KOPT-K1 (cell line): ENCODE results near the gene SPCS2.

Experiments used
- H3K27ac ChIP-seq: fragments of 200-600 bp; sonication (generic); 2 replicates; pipeline ENCODE4 v1.5.1; 2016; ENCODE audit warnings: antibody characterized with exemption, mild to moderate bottlenecking, low read depth, low read length; ENCODE audit not compliant: poor library complexity, severe bottlenecking
- H3K36me3 ChIP-seq: fragments of 200-600 bp; sonication (generic); 2 replicates; pipeline ENCODE4 v1.5.1; 2017; ENCODE audit warnings: antibody characterized with exemption, mild to moderate bottlenecking, low read length, moderate library complexity; ENCODE audit not compliant: insufficient read depth
- H3K9me3 ChIP-seq: fragments of 200-600 bp; sonication (generic); 2 replicates; pipeline ENCODE4 v1.5.1; 2017; ENCODE audit warnings: antibody characterized with exemption, low read length, mild to moderate bottlenecking; ENCODE audit not compliant: insufficient read depth, poor library complexity, severe bottlenecking

Gene SPCS2

GRCh38 chr11:74948898-74949752, at the start of gene SPCS2, which contains the start of gene XRRA1:
TSS of gene SPCS2 (plus strand) at chr11:74949266. CDS start at chr11:74949286, 20 bp downstream.
TSS of gene XRRA1 (minus strand) at chr11:74949091. CDS start at chr11:74940878, 8,213 bp downstream.
- Histone ChIP-seq H3K36me3 (peaks cover 39% of the 10 kb centered on the region), H3K27ac (peak within 1 kb of the TSS; percentile 78), H3K9me3 (no peaks in the 10 kb centered on the region)

GRCh38 chr11:74902342-74902741, 46.7 kb upstream of the SPCS2 start:
- Histone ChIP-seq H3K27ac (no peak overlapping the region), H3K36me3 (peaks cover 67% of the 10 kb centered on the region)

GRCh38 chr11:74905326-74905725, 43.7 kb upstream of the SPCS2 start:
- Histone ChIP-seq H3K27ac (no peak overlapping the region), H3K36me3 (peaks cover 90% of the 10 kb centered on the region), H3K9me3 (peaks cover 23% of the 10 kb centered on the region)

More at GRCh38 chr11:74902342-74902741, 46.7 kb upstream of the SPCS2 start:
- H3K9me3 ChIP-seq = peaks cover 40% of the 10 kb centered on the region

- H3K36me3 ChIP-seq = peaks cover 85% of the 10 kb centered on the region
- no peak overlapping the region for H3K27ac ChIP-seq
- no peaks in the 10 kb centered on the region for H3K9me3 ChIP-seq
Measured at GRCh38 chr11:74909385-74909784, 39.7 kb upstream of the SPCS2 start.

DNA sequence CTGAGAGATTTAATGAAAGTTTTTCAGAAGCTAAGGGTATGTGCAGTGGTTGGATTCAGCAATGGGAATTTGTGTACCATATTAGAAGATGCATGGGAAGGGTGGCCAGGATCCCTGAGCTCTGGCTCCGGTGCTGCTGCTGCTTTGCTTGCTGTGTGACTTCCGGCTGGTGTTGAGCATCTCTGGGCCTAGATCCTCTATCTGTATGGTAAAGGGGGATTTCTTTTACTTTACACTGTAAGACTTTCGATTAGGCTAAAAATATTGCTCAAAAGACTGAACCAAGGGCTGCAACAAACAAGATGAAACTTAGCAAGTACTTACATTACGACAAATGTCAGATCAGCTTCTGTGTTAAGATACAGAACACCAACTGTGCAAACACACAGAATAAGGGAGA, 39.3 kb upstream of the SPCS2 start:
- H3K36me3 ChIP-seq = peaks cover 84% of the 10 kb centered on the region
- no peak overlapping the region for H3K27ac ChIP-seq
- H3K9me3 ChIP-seq = no peaks in the 10 kb centered on the region

DNA sequence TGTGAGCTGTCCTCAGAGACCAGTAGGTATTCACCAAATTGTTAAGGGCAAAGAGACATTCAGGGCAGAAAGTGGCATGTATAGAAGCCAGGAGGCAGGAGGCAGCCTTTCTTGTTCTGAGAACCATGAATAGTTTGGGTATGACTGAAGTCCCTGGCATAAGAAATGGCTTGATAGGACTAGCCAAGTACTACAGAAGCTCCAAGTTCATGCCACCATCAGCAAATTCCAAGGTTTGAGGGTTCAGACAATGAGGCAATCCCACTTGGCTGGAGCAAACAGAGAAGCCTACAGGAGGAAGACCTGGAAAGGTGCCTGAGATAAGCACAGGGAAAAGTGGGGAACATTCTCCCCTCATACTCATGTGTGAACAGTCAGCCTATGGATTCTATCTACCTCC, 25.9 kb upstream of the SPCS2 start:
- Histone ChIP-seq H3K36me3 (peaks cover 86% of the 10 kb centered on the region), H3K27ac (no peak overlapping the region)

DNA sequence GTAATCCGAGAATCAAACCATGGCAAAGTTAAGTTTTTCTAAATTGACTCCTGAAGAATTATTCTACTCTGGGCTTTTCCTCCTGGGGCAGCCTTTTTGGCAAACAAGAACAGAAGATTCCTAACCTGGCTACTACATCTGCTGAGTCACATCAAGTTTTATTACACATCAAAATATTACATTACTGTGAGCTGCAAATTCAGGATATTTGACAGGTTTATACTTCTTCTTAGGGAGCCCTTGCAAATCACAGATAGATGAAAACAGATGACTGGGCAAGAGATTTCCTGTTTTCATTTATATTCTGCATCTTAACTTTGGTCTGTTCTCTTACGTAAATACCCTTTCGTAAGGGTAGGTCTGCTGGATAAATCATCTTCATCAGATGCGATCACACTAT, 23.8 kb upstream of the SPCS2 start:
- Histone ChIP-seq H3K36me3 (peaks cover 86% of the 10 kb centered on the region), H3K9me3 (no peaks in the 10 kb centered on the region), H3K27ac (no peak overlapping the region)

More for the DNA sequence above, 25.9 kb upstream of the SPCS2 start:
- H3K9me3 ChIP-seq = no peaks in the 10 kb centered on the region

GRCh38 chr11:74926304-74927030, 22.6 kb upstream of the SPCS2 start:
- no peaks in the 10 kb centered on the region for H3K9me3 ChIP-seq
- H3K36me3 ChIP-seq = peaks cover 81% of the 10 kb centered on the region
- no peak overlapping the region for H3K27ac ChIP-seq

DNA sequence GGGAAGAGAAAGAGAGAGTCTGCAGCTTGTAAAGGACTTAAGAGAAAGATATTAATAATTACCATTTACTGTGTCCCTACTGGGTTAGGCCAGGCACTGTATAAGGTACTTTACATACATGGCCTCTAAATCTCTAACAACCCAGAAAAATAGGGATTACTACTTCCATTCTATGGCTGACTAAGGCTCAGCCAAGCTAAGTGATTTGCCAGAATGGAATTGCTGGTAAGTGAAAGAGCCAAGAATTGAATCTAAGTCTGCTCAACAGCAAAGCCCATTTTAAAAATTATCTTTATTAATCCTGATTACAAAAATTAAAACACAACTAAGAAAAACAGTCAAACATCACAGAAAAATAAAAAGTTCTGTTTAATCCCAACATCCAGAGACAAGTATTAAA, 21.6 kb upstream of the SPCS2 start:
- peaks cover 79% of the 10 kb centered on the region for H3K36me3 ChIP-seq
- H3K27ac ChIP-seq = no peak overlapping the region
- no peaks in the 10 kb centered on the region for H3K9me3 ChIP-seq

GRCh38 chr11:74929431-74930363, 19.4 kb upstream of the SPCS2 start:
- H3K36me3 ChIP-seq = peaks cover 86% of the 10 kb centered on the region
- no peak overlapping the region for H3K27ac ChIP-seq
- H3K9me3 ChIP-seq = no peaks in the 10 kb centered on the region

DNA sequence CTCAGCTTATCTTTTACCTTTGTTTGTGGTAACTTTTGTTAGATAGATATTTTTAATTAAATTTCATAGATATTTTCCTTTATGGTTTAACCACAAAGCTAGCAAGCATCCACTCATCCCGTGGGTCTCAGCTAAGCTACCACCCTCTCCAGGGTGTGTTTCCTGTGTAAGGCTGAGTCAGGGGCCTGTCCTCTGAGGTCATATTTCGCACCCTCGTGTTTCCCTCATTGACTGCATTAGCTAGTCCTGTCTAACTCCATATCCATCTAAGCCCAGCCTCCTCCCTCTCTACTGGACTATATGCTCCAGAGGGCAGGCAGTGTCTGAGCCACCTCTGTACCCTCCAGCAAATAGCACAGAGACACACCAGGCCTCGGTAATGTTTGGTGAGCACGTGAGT, 16.9 kb upstream of the SPCS2 start:
- Histone ChIP-seq H3K9me3 (no peaks in the 10 kb centered on the region), H3K36me3 (peaks cover 89% of the 10 kb centered on the region), H3K27ac (no peak overlapping the region)

- Histone ChIP-seq H3K36me3 (peaks cover 89% of the 10 kb centered on the region), H3K27ac (no peak overlapping the region), H3K9me3 (no peaks in the 10 kb centered on the region)
Measured at GRCh38 chr11:74932797-74933196, 16.3 kb upstream of the SPCS2 start.

DNA sequence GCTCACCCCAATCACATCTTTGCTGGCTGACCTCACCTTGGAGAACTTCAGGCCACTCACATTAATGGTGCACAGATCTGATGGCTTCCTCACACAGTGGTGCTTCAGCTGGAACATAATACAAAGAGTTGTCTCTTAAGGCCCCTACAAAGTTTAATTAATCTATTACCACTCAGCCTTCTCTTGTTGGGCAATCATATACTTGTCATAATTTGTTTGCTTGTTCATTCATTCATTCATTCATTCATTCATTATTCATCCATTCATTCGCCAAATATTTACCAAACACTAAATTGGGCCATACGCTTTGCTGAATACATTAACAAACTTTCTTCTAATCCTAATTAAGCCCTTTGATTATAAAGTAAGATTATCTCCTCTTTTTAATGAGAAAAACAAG, 15.3 kb upstream of the SPCS2 start:
- Histone ChIP-seq H3K36me3 (peaks cover 87% of the 10 kb centered on the region), H3K9me3 (no peaks in the 10 kb centered on the region), H3K27ac (no peak overlapping the region)

GRCh38 chr11:74935285-74935684, 13.8 kb upstream of the SPCS2 start:
- H3K27ac ChIP-seq = no peak overlapping the region
- peaks cover 86% of the 10 kb centered on the region for H3K36me3 ChIP-seq
- H3K9me3 ChIP-seq = no peaks in the 10 kb centered on the region
